GM18909 (cell line): Measurements from ENCODE around the gene ZYX.
"Not testable (repeated sequence)": the region's sequence is repeated elsewhere in the genome, so short reads cannot be mapped to it uniquely, and the experiment has no call there.

Experiments used
- ATAC-seq: cut with Tn5 transposase; IDR thresholded peaks from one replicate; pipeline ENCODE4 v1.9.1; 2021; ENCODE audit warnings: mild to moderate bottlenecking; ENCODE audit not compliant: unreplicated experiment, poor library complexity

The ZYX gene

GRCh38 chr7:143415742-143416397 is 34.7 kb downstream of the ZYX start:
- ATAC-seq, result no peak

GRCh38 chr7:143416565-143417149 is 35.5 kb downstream of the ZYX start:
- ATAC-seq, result peak; percentile 58

- no peak for ATAC-seq
These were observed 36.7 kb downstream of the ZYX start for GRCh38 chr7:143417734-143418383.

- ATAC-seq, result no peak
These were observed 37.7 kb downstream of the ZYX start for GRCh38 chr7:143418681-143419458.

GRCh38 chr7:143419880-143420279 is 38.7 kb downstream of the ZYX start:
- no peak for ATAC-seq

GRCh38 chr7:143420624-143421023 is 39.5 kb downstream of the ZYX start:
- ATAC-seq, result not testable (repeated sequence)

- ATAC-seq, result no peak
These were observed 40.9 kb downstream of the ZYX start for GRCh38 chr7:143422033-143422432.

GRCh38 chr7:143424476-143424875 is 43.3 kb downstream of the ZYX start:
- ATAC-seq, result not testable (repeated sequence)

- ATAC-seq, result no peak
These were observed 45.5 kb downstream of the ZYX start for GRCh38 chr7:143426479-143427142.

GRCh38 chr7:143429770-143430698 is 48.9 kb downstream of the ZYX start:
- ATAC-seq, result no peak

- no peak for ATAC-seq
These were observed 50.0 kb downstream of the ZYX start for GRCh38 chr7:143431109-143431508.

- ATAC-seq, result no peak
These were observed 52.6 kb downstream of the ZYX start for GRCh38 chr7:143433759-143434158.

- ATAC-seq, result no peak
These were observed 53.5 kb downstream of the ZYX start for GRCh38 chr7:143434660-143435059.

- ATAC-seq, result no peak
These were observed 54.1 kb downstream of the ZYX start for GRCh38 chr7:143435266-143435665.

- ATAC-seq, result peak; percentile 89
These were observed 55.3 kb downstream of the ZYX start for GRCh38 chr7:143436325-143436946.

GRCh38 chr7:143437578-143437977 is 56.4 kb downstream of the ZYX start:
- ATAC-seq, result peak; percentile 57

- no peak for ATAC-seq
These were observed 58.7 kb downstream of the ZYX start for GRCh38 chr7:143439866-143440265.
